ENCODE measurements around the gene MRS2.

Gene MRS2

DNA sequence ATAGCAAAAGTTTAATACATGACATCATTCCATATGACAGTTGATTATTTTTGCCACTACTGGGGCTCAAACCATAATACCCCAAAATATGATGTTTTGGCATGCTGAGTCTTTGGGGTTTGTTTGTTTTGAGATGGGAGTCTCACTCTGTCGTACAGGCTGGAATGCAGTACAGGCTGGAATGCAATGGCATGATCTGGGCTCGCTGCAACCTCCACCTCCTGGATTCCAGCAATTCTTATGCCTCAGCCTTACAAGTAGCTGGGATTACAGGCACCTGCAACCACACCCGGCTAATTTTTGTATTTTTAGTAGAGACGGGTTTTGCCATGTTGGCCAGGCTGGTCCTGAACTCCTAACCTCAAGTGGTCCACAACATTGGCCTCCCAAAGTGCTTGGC, 1.3 kb upstream of the MRS2 start:
- no peak for ATAC-seq (ENCODE audit: low read depth)
- Histone ChIP-seq H3K27ac (ENCODE audit: poor library complexity, severe bottlenecking) (no peak overlapping the region), H3K4me3 (ENCODE audit: severe bottlenecking) (no peak overlapping the region), H3K4me1 (ENCODE audit: insufficient read depth, poor library complexity, severe bottlenecking) (peaks cover 6% of the 10 kb centered on the region), H3K36me3 (ENCODE audit: low read depth) (peaks cover 20% of the 10 kb centered on the region), H3K27me3 (ENCODE audit: insufficient read depth, poor library complexity, severe bottlenecking) (no peaks in the 10 kb centered on the region), H3K9me3 (ENCODE audit: severe bottlenecking) (no peaks in the 10 kb centered on the region)
- no peak for DNase-seq (ENCODE audit: low spot score)
- TF ChIP-seq, protein P1, sequence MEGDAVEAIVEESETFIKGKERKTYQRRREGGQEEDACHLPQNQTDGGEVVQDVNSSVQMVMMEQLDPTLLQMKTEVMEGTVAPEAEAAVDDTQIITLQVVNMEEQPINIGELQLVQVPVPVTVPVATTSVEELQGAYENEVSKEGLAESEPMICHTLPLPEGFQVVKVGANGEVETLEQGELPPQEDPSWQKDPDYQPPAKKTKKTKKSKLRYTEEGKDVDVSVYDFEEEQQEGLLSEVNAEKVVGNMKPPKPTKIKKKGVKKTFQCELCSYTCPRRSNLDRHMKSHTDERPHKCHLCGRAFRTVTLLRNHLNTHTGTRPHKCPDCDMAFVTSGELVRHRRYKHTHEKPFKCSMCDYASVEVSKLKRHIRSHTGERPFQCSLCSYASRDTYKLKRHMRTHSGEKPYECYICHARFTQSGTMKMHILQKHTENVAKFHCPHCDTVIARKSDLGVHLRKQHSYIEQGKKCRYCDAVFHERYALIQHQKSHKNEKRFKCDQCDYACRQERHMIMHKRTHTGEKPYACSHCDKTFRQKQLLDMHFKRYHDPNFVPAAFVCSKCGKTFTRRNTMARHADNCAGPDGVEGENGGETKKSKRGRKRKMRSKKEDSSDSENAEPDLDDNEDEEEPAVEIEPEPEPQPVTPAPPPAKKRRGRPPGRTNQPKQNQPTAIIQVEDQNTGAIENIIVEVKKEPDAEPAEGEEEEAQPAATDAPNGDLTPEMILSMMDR (IDR thresholded peaks at IDR 0.05; ENCODE audit: poor library complexity, severe bottlenecking): no peak

DNA sequence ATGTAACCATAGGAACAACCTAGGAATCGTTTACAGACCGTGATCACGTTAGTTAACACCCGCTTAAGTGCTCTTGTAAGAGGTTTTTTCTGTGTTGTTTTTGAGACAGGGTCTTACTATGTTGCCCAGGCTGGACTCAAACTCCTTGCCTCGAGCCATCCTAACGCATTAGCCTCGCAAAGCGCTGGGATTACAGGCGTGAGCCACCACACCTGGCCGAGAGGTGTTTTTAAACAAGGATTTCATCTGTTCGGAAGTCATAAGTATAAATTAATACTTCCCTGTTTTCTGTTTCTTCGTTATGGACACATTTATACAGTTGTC, 727 bp downstream of the MRS2 start:
- H3K27ac ChIP-seq (ENCODE audit: poor library complexity, severe bottlenecking): peak overlapping the region; percentile 19
- H3K27me3 ChIP-seq (ENCODE audit: insufficient read depth, poor library complexity, severe bottlenecking): no peaks in the 10 kb centered on the region
- peaks cover 6% of the 10 kb centered on the region for H3K4me1 ChIP-seq (ENCODE audit: insufficient read depth, poor library complexity, severe bottlenecking)
- TF ChIP-seq, protein P1 (IDR thresholded peaks at IDR 0.05; ENCODE audit: poor library complexity, severe bottlenecking): no peak
- peaks cover 40% of the 10 kb centered on the region for H3K36me3 ChIP-seq (ENCODE audit: low read depth)
- H3K4me3 ChIP-seq (ENCODE audit: severe bottlenecking): peak overlapping the region; percentile 71
- no peaks in the 10 kb centered on the region for H3K9me3 ChIP-seq (ENCODE audit: severe bottlenecking)
- DNase-seq (ENCODE audit: low spot score): no peak
- peak; percentile 3; the same call in 2 of the 3 replicates for ATAC-seq (ENCODE audit: low read depth)

DNA sequence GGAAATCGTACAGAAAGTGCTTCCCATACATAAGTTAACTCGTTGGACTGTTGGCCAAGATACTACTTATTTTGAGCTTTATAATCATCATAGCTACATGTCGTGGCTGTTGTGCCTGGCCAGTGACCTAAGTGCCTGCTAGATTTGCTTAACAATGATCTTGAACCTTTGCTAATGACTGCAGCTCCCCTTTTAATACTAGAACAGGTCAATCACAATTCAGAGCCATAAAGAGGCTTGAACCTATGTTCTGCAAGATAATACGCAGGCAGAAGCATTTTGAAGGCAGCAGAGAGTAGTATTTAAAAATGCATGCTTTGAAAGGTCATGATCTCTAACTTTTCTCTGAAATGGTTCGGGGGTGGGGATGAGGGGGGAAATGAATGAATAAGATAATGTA, 2.5 kb downstream of the MRS2 start:
- H3K9me3 ChIP-seq (ENCODE audit: severe bottlenecking): no peaks in the 10 kb centered on the region
- no peak overlapping the region for H3K4me3 ChIP-seq (ENCODE audit: severe bottlenecking)
- ATAC-seq (ENCODE audit: low read depth) (no peak), DNase-seq (ENCODE audit: low spot score) (no peak)
- TF ChIP-seq, protein P1 (IDR thresholded peaks at IDR 0.05; ENCODE audit: poor library complexity, severe bottlenecking): no peak
- no peaks in the 10 kb centered on the region for H3K27me3 ChIP-seq (ENCODE audit: insufficient read depth, poor library complexity, severe bottlenecking)
- H3K27ac ChIP-seq (ENCODE audit: poor library complexity, severe bottlenecking): no peak overlapping the region
- H3K36me3 ChIP-seq (ENCODE audit: low read depth): peaks cover 58% of the 10 kb centered on the region
- peaks cover 6% of the 10 kb centered on the region for H3K4me1 ChIP-seq (ENCODE audit: insufficient read depth, poor library complexity, severe bottlenecking)

DNA sequence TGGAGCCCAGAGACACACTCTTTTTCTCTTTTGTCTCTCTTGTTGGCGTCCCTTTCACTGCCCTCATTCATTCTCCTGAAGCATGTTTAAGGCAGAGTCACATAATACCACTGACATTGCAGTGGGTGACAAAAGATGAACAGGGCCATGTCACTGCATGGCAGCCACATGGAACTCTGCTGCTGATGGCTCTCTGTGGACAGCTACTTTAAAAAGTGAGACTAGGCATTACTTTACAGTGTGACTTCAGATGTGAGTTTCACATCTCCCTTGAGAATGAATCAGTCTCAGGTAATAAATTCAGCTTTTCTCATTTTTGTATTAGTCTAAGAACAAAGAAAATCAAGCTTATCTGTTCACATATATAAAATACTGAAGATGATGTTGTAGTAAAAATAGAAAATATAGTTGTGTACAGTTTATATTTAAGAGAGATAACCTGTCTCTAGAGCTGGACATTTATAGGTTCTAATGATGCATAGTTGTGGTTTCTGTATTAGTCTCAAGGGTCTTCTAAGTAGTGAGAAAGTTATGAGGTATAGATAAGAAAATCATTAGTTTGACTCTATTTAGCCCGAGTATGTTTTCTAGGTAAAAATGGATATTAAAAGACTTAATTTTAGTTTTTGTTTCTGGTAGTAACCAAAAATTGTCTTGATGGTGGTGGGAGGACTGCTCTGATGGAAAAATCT, 6.1 kb downstream of the MRS2 start:
- TF ChIP-seq, protein P1 (IDR thresholded peaks at IDR 0.05; ENCODE audit: poor library complexity, severe bottlenecking): no peak
- ATAC-seq (ENCODE audit: low read depth) (no peak), DNase-seq (ENCODE audit: low spot score) (no peak)
- no peak overlapping the region for H3K4me3 ChIP-seq (ENCODE audit: severe bottlenecking)
- H3K27me3 ChIP-seq (ENCODE audit: insufficient read depth, poor library complexity, severe bottlenecking): no peaks in the 10 kb centered on the region
- H3K36me3 ChIP-seq (ENCODE audit: low read depth): peaks cover 88% of the 10 kb centered on the region
- H3K9me3 ChIP-seq (ENCODE audit: severe bottlenecking): no peaks in the 10 kb centered on the region
- no peak overlapping the region for H3K27ac ChIP-seq (ENCODE audit: poor library complexity, severe bottlenecking)
- peaks cover 6% of the 10 kb centered on the region for H3K4me1 ChIP-seq (ENCODE audit: insufficient read depth, poor library complexity, severe bottlenecking)

DNA sequence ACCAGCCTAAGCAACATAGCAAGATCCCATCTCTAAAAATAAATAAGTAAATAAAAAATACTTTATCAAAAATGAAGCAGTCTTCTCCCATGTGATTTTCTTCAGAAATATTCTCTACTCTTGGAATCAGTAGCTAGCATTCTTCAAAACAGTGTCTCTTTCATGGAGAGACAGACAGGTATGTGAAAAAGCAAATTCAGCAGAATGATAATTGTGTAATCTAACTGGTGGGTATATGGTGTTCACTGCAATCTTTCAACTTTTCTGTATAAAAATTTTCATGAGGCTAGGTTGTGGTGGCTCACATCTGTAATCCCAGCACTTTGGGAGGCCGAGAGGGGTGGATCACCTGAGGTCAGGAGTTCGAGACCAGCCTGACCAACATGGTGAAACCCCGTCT, 7.9 kb downstream of the MRS2 start:
- Histone ChIP-seq H3K27ac (ENCODE audit: poor library complexity, severe bottlenecking) (no peak overlapping the region), H3K4me3 (ENCODE audit: severe bottlenecking) (no peak overlapping the region), H3K36me3 (ENCODE audit: low read depth) (peaks cover 86% of the 10 kb centered on the region), H3K27me3 (ENCODE audit: insufficient read depth, poor library complexity, severe bottlenecking) (no peaks in the 10 kb centered on the region), H3K4me1 (ENCODE audit: insufficient read depth, poor library complexity, severe bottlenecking) (no peaks in the 10 kb centered on the region), H3K9me3 (ENCODE audit: severe bottlenecking) (no peaks in the 10 kb centered on the region)
- no peak for DNase-seq (ENCODE audit: low spot score)
- ATAC-seq (ENCODE audit: low read depth): no peak
- TF ChIP-seq, protein P1 (IDR thresholded peaks at IDR 0.05; ENCODE audit: poor library complexity, severe bottlenecking): no peak
